Fibroblast of lung (primary cell): ENCODE results near the gene TNFRSF21. TPM values are rescaled to one million over a fixed set of nuclear protein-coding genes. Genes with fewer than 3 reads are reported as not detected.

Experiments used
- DNase-seq, 2 donors: peaks; one replicate each; pipeline versions ENCODE4 v3.0.0 to v3.0.0-alpha.2; 2010; ENCODE audit warnings: low read depth in 2 of 2
- H2AFZ ChIP-seq: 2 replicates; pipeline ENCODE4 v1.5.1; 2012; ENCODE audit warnings: low read length, control low read depth, inconsistent platforms
- H3K27ac ChIP-seq: 2 replicates; pipeline ENCODE4 v1.5.1; 2011; ENCODE audit warnings: low read length, control low read depth; ENCODE audit not compliant: insufficient read depth
- H3K27me3 ChIP-seq: 2 replicates; pipeline ENCODE4 v1.5.1; 2011; ENCODE audit warnings: mild to moderate bottlenecking, low read length; ENCODE audit not compliant: control insufficient read depth, insufficient read depth
- H3K36me3 ChIP-seq: 2 replicates; pipeline ENCODE4 v1.5.1; 2011; ENCODE audit warnings: low read length; ENCODE audit not compliant: control insufficient read depth, insufficient read depth
- H3K4me1 ChIP-seq: 2 replicates; pipeline ENCODE4 v1.5.1; 2011; ENCODE audit warnings: low read length; ENCODE audit not compliant: control insufficient read depth, insufficient read depth; ENCODE audit errors: extremely low read depth
- H3K4me2 ChIP-seq: 2 replicates; pipeline ENCODE4 v1.5.1; 2011; ENCODE audit warnings: low read length, control low read depth; ENCODE audit not compliant: insufficient read depth; ENCODE audit errors: extremely low read depth
- H3K4me3 ChIP-seq, 4 experiments: fragments of 200-600 bp in 1 of 4; sonication (generic) in 1 of 4; replicated peaks in 1 of 4; 2 replicates each; pipeline ENCODE4 v1.5.1; 2011 to 2016; ENCODE audit warnings: low read length in 4 of 4, low read depth in 3 of 4, mild to moderate bottlenecking in 3 of 4, control low read depth in 2 of 4, inconsistent platforms in 1 of 4, mixed read lengths in 1 of 4; ENCODE audit not compliant: insufficient read depth in 1 of 4; ENCODE audit errors: control extremely low read depth in 1 of 4
- H3K79me2 ChIP-seq: 2 replicates; pipeline ENCODE4 v1.5.1; 2012; ENCODE audit warnings: mild to moderate bottlenecking, low read length, inconsistent platforms; ENCODE audit not compliant: control insufficient read depth, insufficient read depth
- H3K9ac ChIP-seq: 2 replicates; pipeline ENCODE4 v1.5.1; 2011; ENCODE audit warnings: mild to moderate bottlenecking, low read length, control low read depth; ENCODE audit not compliant: insufficient read depth
- H3K9me3 ChIP-seq: 2 replicates; pipeline ENCODE4 v1.5.1; 2012; ENCODE audit warnings: low read depth, low read length; ENCODE audit not compliant: control insufficient read depth, insufficient read depth
- H4K20me1 ChIP-seq: 2 replicates; pipeline ENCODE4 v1.5.1; 2011; ENCODE audit warnings: low read length; ENCODE audit not compliant: control insufficient read depth, insufficient read depth; ENCODE audit errors: extremely low read depth
- EZH2 ChIP-seq: IDR thresholded peaks from 2 replicates; pipeline ENCODE4 v1.5.1; 2012; ENCODE audit warnings: low read length, control low read depth, mild to moderate bottlenecking; ENCODE audit errors: missing control alignments
- polyA plus RNA-seq, 2 donors: library from polyadenylated mRNA; depleted of rRNA in 1 of 2; stranded (reverse) in 1 of 2; unstranded in 1 of 2; fragments of >200 nt; gene quantifications; 2 replicates each; pipeline ENCODE4 v1.2.1, GENCODE V29; 2011 to 2012; ENCODE audit warnings: missing spikeins in 1 of 2
- total RNA-seq: library from RNA; depleted of rRNA; stranded (reverse); fragments of >200 nt; gene quantifications from 2 replicates; pipeline ENCODE4 v1.2.1, GENCODE V29; 2014
- TF ChIP-seq, protein P1 (sequence below), 2 donors: IDR thresholded peaks in 1 of 2; conservative IDR thresholded peaks in 1 of 2; 1 replicate in 1 of 2; 2 replicates in 1 of 2; pipeline ENCODE4 v1.5.1; 2011 to 2012; ENCODE audit warnings: low read length in 2 of 2, control low read depth in 1 of 2, inconsistent platforms in 1 of 2, low read depth in 1 of 2, mild to moderate bottlenecking in 1 of 2

The TNFRSF21 gene
- total and polyA plus RNA-seq, 2 donors (not counting 1 experiment from before 2014, with no cell fraction given), result 4.8 to 8.9 TPM

DNA sequence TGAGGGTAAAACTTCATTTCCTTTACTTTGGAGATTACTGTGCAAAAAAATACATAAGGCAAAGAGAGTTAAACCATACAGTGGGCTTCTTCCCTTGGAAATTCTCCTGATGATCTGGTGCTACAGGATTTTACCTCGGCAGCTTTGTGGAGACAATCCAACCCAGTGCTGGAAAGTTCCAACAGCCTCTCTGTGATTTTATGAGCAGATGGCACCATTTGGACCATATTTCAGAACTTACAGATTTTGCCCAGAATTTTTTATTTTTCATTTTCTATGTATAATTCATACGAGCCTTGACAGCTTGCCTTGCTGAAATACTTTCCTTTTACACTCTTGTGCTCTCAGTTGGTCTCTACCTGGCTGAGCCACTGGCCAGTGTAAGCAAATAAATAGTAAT lies 43.3 kb upstream of the TNFRSF21 start:
- Histone ChIP-seq H3K36me3 (no peaks in the 10 kb centered on the region), H3K27ac (no peak overlapping the region), H3K9ac (no peak overlapping the region), H2AFZ (no peak overlapping the region), H3K4me1 (no peaks in the 10 kb centered on the region), H3K4me3 (no peak overlapping the region), H3K79me2 (no peaks in the 10 kb centered on the region), H3K4me2 (no peak overlapping the region), H3K9me3 (no peaks in the 10 kb centered on the region), H4K20me1 (no peaks in the 10 kb centered on the region), H3K27me3 (no peaks in the 10 kb centered on the region)
- DNase-seq, result no peak
- TF ChIP-seq EZH2, result no peak
- TF ChIP-seq, protein P1, sequence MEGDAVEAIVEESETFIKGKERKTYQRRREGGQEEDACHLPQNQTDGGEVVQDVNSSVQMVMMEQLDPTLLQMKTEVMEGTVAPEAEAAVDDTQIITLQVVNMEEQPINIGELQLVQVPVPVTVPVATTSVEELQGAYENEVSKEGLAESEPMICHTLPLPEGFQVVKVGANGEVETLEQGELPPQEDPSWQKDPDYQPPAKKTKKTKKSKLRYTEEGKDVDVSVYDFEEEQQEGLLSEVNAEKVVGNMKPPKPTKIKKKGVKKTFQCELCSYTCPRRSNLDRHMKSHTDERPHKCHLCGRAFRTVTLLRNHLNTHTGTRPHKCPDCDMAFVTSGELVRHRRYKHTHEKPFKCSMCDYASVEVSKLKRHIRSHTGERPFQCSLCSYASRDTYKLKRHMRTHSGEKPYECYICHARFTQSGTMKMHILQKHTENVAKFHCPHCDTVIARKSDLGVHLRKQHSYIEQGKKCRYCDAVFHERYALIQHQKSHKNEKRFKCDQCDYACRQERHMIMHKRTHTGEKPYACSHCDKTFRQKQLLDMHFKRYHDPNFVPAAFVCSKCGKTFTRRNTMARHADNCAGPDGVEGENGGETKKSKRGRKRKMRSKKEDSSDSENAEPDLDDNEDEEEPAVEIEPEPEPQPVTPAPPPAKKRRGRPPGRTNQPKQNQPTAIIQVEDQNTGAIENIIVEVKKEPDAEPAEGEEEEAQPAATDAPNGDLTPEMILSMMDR (conservative IDR thresholded peaks at IDR 0.05 in 1 of 2, IDR thresholded peaks at IDR 0.05 in 1 of 2; ENCODE audit: low read depth in 1 of 2, low read length in 2 of 2), result no peak

DNA sequence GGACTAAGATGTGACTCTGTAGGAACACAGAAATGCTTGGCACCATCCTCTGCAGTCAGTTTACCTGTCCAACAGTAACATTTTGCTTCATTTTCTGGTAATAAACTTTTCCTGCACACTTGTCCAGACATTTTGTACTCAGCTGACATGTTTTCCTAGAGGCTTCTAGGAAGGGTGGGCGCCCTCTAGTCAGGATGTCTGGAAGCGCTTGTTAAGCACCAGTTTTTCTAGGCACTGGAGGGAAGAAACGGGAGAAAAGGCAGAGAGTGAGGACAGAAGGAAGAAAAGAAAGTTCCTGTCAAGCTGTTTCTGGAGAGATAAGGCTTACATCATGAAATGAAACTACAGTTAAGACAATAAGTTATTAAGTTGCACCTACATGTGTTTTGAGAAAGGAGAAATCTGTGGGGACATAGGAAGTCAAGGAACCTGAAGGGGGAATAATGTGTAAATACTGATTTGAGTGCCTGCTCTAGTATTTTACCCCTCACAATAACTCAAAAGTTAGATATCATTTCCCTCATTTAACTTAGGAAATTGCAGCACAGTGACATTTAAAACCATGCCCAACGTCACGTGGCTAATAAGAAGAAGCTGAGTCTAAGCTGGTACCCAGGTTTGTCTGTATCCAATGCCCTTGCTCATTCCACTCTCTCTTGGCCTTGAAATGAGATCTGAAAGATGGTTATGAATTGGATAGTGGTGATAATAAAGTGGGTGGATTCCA lies 42.7 kb upstream of the TNFRSF21 start:
- no peaks in the 10 kb centered on the region for H4K20me1 ChIP-seq
- no peak overlapping the region for H2AFZ ChIP-seq
- H3K9ac ChIP-seq, result no peak overlapping the region
- no peaks in the 10 kb centered on the region for H3K27me3 ChIP-seq
- no peaks in the 10 kb centered on the region for H3K79me2 ChIP-seq
- no peaks in the 10 kb centered on the region for H3K9me3 ChIP-seq
- H3K36me3 ChIP-seq, result no peaks in the 10 kb centered on the region
- no peaks in the 10 kb centered on the region for H3K4me1 ChIP-seq
- TF ChIP-seq, protein P1 (conservative IDR thresholded peaks at IDR 0.05 in 1 of 2, IDR thresholded peaks at IDR 0.05 in 1 of 2; ENCODE audit: low read depth in 1 of 2, low read length in 2 of 2), result peak; percentile 26 to 32
- TF ChIP-seq EZH2, result no peak
- no peak for DNase-seq
- no peak overlapping the region for H3K4me2 ChIP-seq
- no peak overlapping the region for H3K27ac ChIP-seq
- H3K4me3 ChIP-seq, result no peak overlapping the region

GRCh38 chr6:47351621-47352020 lies 41.9 kb upstream of the TNFRSF21 start:
- no peak overlapping the region for H3K4me3 ChIP-seq

More at GRCh38 chr6:47351621-47352020, 41.9 kb upstream of the TNFRSF21 start:
- TF ChIP-seq EZH2, result no peak
- TF ChIP-seq, protein P1 (conservative IDR thresholded peaks at IDR 0.05 in 1 of 2, IDR thresholded peaks at IDR 0.05 in 1 of 2; ENCODE audit: low read depth in 1 of 2, low read length in 2 of 2), result no peak
- Histone ChIP-seq H4K20me1 (no peaks in the 10 kb centered on the region), H3K9ac (no peak overlapping the region), H3K4me1 (no peaks in the 10 kb centered on the region), H3K9me3 (no peaks in the 10 kb centered on the region), H3K79me2 (no peaks in the 10 kb centered on the region), H2AFZ (no peak overlapping the region), H3K27me3 (no peaks in the 10 kb centered on the region), H3K36me3 (no peaks in the 10 kb centered on the region), H3K4me2 (no peak overlapping the region), H3K27ac (no peak overlapping the region)
- no peak for DNase-seq
